ENCODE results near the gene HPD. TPM values are rescaled to one million over a fixed set of nuclear protein-coding genes. Genes with fewer than 3 reads are reported as not detected.
"Not testable (repeated sequence)": the region's sequence is repeated elsewhere in the genome, so short reads cannot be mapped to it uniquely, and the experiment has no call there.

Gene HPD
- total and polyA plus RNA-seq, 8 donors, result 0.11 to 2.1 (median 0.30) TPM; not detected in 3

DNA sequence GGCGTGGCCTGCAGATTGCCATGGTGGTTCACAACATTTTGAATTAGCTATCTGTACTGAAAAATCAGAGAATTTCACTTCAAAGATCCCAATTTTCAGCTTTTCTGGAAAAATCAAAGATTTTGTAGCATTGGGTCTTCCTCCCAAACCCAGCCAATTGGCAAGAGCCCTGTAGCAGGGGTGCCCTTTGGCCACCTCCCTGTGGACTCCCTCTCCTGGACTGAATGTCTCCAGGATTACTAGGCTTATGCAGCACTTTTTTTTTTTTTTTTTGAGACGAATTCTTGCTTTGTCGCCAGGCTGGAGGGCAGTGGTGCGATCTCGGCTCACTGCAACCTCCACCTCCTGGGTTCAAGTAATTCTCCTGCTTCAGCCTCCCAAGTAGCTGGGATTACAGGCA lies 39.6 kb upstream of the HPD start:
- intact Hi-C loops (cut with DNase I), result no loop called here
- no peak for ATAC-seq
- H3K36me3 ChIP-seq, result peaks cover 0 to 90% of the 10 kb centered on the region in 2 donors
- peaks cover 7 to 14% of the 10 kb centered on the region in 2 donors for H3K4me1 ChIP-seq
- TF ChIP-seq, protein P1, sequence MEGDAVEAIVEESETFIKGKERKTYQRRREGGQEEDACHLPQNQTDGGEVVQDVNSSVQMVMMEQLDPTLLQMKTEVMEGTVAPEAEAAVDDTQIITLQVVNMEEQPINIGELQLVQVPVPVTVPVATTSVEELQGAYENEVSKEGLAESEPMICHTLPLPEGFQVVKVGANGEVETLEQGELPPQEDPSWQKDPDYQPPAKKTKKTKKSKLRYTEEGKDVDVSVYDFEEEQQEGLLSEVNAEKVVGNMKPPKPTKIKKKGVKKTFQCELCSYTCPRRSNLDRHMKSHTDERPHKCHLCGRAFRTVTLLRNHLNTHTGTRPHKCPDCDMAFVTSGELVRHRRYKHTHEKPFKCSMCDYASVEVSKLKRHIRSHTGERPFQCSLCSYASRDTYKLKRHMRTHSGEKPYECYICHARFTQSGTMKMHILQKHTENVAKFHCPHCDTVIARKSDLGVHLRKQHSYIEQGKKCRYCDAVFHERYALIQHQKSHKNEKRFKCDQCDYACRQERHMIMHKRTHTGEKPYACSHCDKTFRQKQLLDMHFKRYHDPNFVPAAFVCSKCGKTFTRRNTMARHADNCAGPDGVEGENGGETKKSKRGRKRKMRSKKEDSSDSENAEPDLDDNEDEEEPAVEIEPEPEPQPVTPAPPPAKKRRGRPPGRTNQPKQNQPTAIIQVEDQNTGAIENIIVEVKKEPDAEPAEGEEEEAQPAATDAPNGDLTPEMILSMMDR (IDR thresholded peaks at IDR 0.05), result no peak
- H3K27ac ChIP-seq, result no peak overlapping the region
- no peak overlapping the region for H3K4me3 ChIP-seq
- no peaks in the 10 kb centered on the region for H3K9me3 ChIP-seq
- H3K27me3 ChIP-seq, result no peaks in the 10 kb centered on the region
- no peak for DNase-seq

DNA sequence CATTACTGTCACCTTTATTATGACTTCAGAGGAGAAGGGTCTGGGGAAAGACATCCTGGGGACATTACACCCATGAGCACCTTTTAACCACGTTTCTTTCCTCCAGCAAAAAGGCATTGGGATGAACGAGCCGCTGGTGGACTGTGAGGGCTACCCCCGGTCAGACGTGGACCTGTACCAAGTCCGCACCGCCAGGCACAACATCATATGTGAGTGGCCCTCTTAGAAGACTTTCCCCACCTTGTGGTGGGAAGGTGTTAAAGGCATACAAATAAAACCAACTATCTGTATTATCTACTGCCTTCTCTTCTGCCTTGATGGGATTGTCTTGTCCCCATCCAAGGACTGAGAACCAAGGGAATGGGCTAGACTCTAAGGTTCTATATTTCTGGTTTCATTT lies 36.0 kb upstream of the HPD start:
- no peaks in the 10 kb centered on the region for H3K27me3 ChIP-seq
- H3K27ac ChIP-seq, result no peak overlapping the region
- DNase-seq (no peak), ATAC-seq (no peak)
- H3K4me1 ChIP-seq, result peaks cover 16 to 34% of the 10 kb centered on the region in 2 donors
- H3K9me3 ChIP-seq, result no peaks in the 10 kb centered on the region
- H3K36me3 ChIP-seq, result peaks cover 0 to 59% of the 10 kb centered on the region in 2 donors
- intact Hi-C loops (cut with DNase I), result no loop called here
- H3K4me3 ChIP-seq, result no peak overlapping the region
- TF ChIP-seq, protein P1 (IDR thresholded peaks at IDR 0.05), result no peak

DNA sequence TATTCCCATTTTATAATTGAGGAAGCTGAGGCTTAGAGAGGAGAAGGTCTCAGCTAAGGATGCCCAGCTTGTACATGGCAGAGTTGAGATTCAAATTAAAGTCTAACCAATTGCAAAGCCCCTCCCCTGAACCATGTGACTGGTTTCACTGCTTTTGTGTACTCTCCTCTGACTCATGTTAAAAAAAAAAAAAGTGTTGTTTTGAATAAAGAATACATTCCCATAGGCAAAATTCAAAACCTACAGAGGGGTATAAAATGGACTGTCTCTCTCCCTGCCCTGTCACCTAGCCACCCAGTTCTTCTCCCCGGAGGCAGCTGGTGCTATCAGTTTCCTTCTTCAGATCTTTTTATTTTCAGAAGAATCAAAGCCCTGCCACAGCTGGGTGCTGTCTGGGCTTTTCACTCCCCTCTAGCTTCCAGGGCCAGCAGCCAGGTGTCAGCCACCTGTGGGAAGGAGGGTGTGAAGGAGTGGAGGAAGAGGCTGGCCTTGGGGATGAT lies 35.4 kb upstream of the HPD start:
- Histone ChIP-seq H3K27ac (peak overlapping the region in 1 of 2 donors; percentile 36), H3K9me3 (no peaks in the 10 kb centered on the region), H3K36me3 (peaks cover 0 to 52% of the 10 kb centered on the region in 2 donors), H3K4me1 (peaks cover 19 to 37% of the 10 kb centered on the region in 2 donors), H3K4me3 (no peak overlapping the region), H3K27me3 (no peaks in the 10 kb centered on the region)
- intact Hi-C loops (cut with DNase I), result no loop called here
- TF ChIP-seq, protein P1 (IDR thresholded peaks at IDR 0.05), result no peak
- ATAC-seq, result peak; percentile 67
- no peak for DNase-seq

DNA sequence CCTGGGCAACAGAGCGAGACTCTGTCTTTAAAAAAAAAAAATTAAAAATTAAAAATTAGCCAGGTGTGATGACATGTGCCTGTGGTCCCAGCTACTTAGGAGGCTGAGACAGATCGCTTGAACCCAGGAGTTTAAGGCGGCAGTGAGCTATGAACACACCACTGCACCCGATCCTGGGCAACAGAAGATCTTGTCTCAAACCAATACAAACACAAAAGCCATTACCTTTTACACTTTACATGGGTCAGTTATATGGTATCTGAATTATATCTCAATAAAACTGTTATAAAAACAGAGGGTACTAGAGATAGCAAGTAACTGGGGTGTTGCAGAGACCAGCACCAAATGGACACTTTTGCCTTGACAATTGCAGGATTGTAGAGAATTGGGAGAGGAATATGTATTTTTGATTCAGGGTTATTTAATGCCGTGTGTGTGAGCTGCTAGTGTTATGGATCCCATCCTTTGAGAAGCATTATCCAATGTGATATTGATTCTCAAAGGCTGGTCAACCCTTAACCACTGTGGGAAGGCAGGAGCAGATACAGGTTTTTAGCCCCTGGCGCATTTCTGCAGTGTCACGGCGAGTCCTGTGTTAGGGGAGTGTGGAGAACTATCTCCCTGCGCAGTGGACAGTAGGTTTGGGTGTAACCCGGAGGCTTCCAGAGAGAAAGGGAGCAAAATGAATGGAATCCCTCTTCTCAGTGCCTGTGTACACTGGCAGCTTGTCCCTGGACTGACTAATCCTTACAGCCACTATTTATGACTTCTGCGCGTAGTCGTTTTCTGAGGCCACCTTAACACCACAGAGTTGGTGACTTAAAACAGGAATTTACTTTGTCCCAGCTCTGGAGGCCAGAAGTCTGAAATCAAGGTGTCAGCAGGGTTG lies 34.3 kb upstream of the HPD start:
- H3K4me3 ChIP-seq, result no peak overlapping the region
- peaks cover 19 to 37% of the 10 kb centered on the region in 2 donors for H3K4me1 ChIP-seq
- peaks cover 0 to 42% of the 10 kb centered on the region in 2 donors for H3K36me3 ChIP-seq
- no peaks in the 10 kb centered on the region for H3K9me3 ChIP-seq
- H3K27me3 ChIP-seq, result no peaks in the 10 kb centered on the region
- TF ChIP-seq, protein P1 (IDR thresholded peaks at IDR 0.05), result no peak
- intact Hi-C loops (cut with DNase I), result no loop called here
- no peak overlapping the region for H3K27ac ChIP-seq
- no peak for DNase-seq
- no peak for ATAC-seq

DNA sequence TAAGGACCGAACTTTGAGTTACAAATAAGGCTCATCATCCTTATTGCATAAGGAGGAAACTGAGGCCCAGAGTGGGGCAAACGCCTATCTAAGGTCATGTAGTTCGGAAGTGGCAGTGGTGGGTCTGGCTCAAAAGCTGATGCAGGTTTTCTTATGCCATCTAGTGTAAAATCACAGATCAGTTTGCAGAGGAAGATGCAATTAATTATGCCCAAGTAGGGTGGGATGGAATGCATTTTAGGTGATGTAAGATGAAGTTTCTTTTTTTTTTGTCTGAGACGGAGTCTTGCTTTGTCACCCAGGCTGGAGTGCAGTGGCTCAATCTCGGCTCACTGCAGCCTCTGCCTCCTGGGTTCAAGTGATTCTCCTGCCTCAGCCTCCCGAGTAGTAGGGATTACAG lies 31.0 kb upstream of the HPD start:
- peak overlapping the region in 1 of 2 donors; percentile 98 for H3K27ac ChIP-seq
- H3K9me3 ChIP-seq, DNase-seq, ATAC-seq, H3K36me3 ChIP-seq, H3K27me3 ChIP-seq: not testable (repeated sequence)
- intact Hi-C loops (cut with DNase I), result loop anchor here in 1 of 2 donors (10.0 kb wide), 1 partner anchor 95 kb away; the partner anchor contains the start of gene RHOF
- peak overlapping the region; percentile 63 to 72 for H3K4me3 ChIP-seq
- H3K4me1 ChIP-seq, result peaks cover 19 to 37% of the 10 kb centered on the region in 2 donors
